ENCODE results near the gene DNAJB14. TPM values are rescaled to one million over a fixed set of nuclear protein-coding genes. Genes with fewer than 3 reads are reported as not detected.

DNAJB14 gene
- total and polyA plus RNA-seq, 4 donors, result 15.3 to 90.8 (median 33.3) TPM

GRCh38 chr4:99945718-99946355 is 581 bp downstream of the DNAJB14 start:
- peaks cover 3 to 35% (median 17%) of the 10 kb centered on the region in 5 donors for H3K4me1 ChIP-seq (ENCODE audit: control insufficient read depth in 5 of 5, insufficient read depth in 5 of 5, low read length in 5 of 5)
- TF ChIP-seq CTCF (IDR thresholded peaks at IDR 0.05; ENCODE audit: control extremely low read depth, extremely low read depth), result no peak
- DNase-seq (peak in 2 of 3 donors; percentile 64 to 66), ATAC-seq (ENCODE audit: insufficient read depth, low FRiP score) (no peak)
- H3K9ac ChIP-seq (ENCODE audit: insufficient read depth in 1 of 2, low read length in 2 of 2), result peak overlapping the region; percentile 59 to 98
- peak overlapping the region; percentile 88 to 95 for H3K27ac ChIP-seq (ENCODE audit: low read depth in 1 of 2, low read length in 1 of 2)
- H3K27me3 ChIP-seq (ENCODE audit: control insufficient read depth in 3 of 3, insufficient read depth in 3 of 3, low read length in 2 of 3), result no peaks in the 10 kb centered on the region
- peaks cover 0 to 13% (median 3%) of the 10 kb centered on the region in 4 donors for H3K36me3 ChIP-seq (ENCODE audit: control insufficient read depth in 4 of 4, insufficient read depth in 4 of 4, low read length in 4 of 4)
- WGBS, 2 donors, result 1 to 2% methylated on average over 25 of the region's 25 CpGs
- H3K4me3 ChIP-seq, result peak overlapping the region; percentile 81
- H3K9me3 ChIP-seq (ENCODE audit: control insufficient read depth in 4 of 4, insufficient read depth in 3 of 4, low read length in 3 of 4), result no peaks in the 10 kb centered on the region

DNA sequence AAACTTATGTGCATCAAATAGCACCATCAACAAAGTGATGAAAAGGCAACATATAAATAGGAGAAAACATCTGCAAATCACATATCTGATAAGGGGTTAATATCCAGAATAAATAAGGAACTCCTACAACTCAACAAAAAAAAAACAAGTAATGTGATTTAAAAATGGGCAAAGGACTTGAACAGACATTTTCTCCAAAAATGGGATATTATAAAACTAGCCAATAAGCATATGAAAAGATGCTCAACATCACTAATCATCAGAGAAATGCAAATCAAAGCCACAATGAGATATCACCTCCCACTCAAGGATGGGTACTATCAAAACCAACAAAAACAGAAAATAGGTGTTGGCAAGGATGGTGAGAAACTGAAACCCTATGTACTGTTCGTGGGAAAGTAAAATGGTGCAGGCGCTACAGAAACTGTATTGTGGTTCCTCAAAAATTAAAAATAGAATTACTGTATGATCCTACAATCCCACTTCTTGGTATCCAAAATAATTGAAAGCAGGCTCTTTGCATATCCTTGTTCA is 2.4 kb downstream of the DNAJB14 start:
- Histone ChIP-seq H3K9me3 (ENCODE audit: control insufficient read depth in 4 of 4, insufficient read depth in 3 of 4, low read length in 3 of 4) (no peaks in the 10 kb centered on the region), H3K27me3 (ENCODE audit: control insufficient read depth in 3 of 3, insufficient read depth in 3 of 3, low read length in 2 of 3) (no peaks in the 10 kb centered on the region), H3K27ac (ENCODE audit: low read depth in 1 of 2, low read length in 1 of 2) (no peak overlapping the region), H3K36me3 (ENCODE audit: control insufficient read depth in 4 of 4, insufficient read depth in 4 of 4, low read length in 4 of 4) (peaks cover 0 to 13% (median 3%) of the 10 kb centered on the region in 4 donors), H3K4me1 (ENCODE audit: control insufficient read depth in 5 of 5, insufficient read depth in 5 of 5, low read length in 5 of 5) (peaks cover 3 to 33% (median 17%) of the 10 kb centered on the region in 5 donors), H3K4me3 (no peak overlapping the region), H3K9ac (ENCODE audit: insufficient read depth in 1 of 2, low read length in 2 of 2) (no peak overlapping the region)
- no peak for TF ChIP-seq CTCF (IDR thresholded peaks at IDR 0.05; ENCODE audit: control extremely low read depth, extremely low read depth)
- DNase-seq (no peak), ATAC-seq (ENCODE audit: insufficient read depth, low FRiP score) (no peak)
- WGBS, 2 donors, result 78 to 92% methylated on average over 2 of the region's 2 CpGs

- ATAC-seq (ENCODE audit: insufficient read depth, low FRiP score) (no peak), DNase-seq (no peak)
- Histone ChIP-seq H3K4me3 (no peak overlapping the region), H3K27me3 (ENCODE audit: control insufficient read depth in 3 of 3, insufficient read depth in 3 of 3, low read length in 2 of 3) (no peaks in the 10 kb centered on the region), H3K27ac (ENCODE audit: low read depth in 1 of 2, low read length in 1 of 2) (no peak overlapping the region), H3K9me3 (ENCODE audit: control insufficient read depth in 4 of 4, insufficient read depth in 3 of 4, low read length in 3 of 4) (peaks cover 0 to 17% (median 2%) of the 10 kb centered on the region in 4 donors), H3K9ac (ENCODE audit: insufficient read depth in 1 of 2, low read length in 2 of 2) (no peak overlapping the region), H3K36me3 (ENCODE audit: control insufficient read depth in 4 of 4, insufficient read depth in 4 of 4, low read length in 4 of 4) (peaks cover 0 to 20% (median 3%) of the 10 kb centered on the region in 4 donors), H3K4me1 (ENCODE audit: control insufficient read depth in 5 of 5, insufficient read depth in 5 of 5, low read length in 5 of 5) (no peaks in the 10 kb centered on the region)
- no peak for TF ChIP-seq CTCF (IDR thresholded peaks at IDR 0.05; ENCODE audit: control extremely low read depth, extremely low read depth)
- 92 to 96% methylated on average over 3 of the region's 3 CpGs for WGBS, 2 donors
These were observed 8.1 kb downstream of the DNAJB14 start for GRCh38 chr4:99938243-99938753.

Data from lung (tissue), 12 donors.